Uterus (tissue), 4 donors: ENCODE measurements around the gene SOHLH1. TPM values are rescaled to one million over a fixed set of nuclear protein-coding genes. Genes with fewer than 3 reads are reported as not detected.

ENCODE experiments used
- DNase-seq, 2 donors: peaks; one replicate each; pipeline ENCODE4 v3.0.0-alpha.2; 2019 to 2020
- H3K27ac ChIP-seq, 2 donors: fragments of 200-600 bp; sonication (generic); 1 replicate in 1 of 2; 2 replicates in 1 of 2; pipeline ENCODE4 v1.5.1; 2016 to 2018
- H3K27me3 ChIP-seq, 2 donors: fragments of 200-600 bp; sonication (generic); one replicate each; pipeline ENCODE4 v1.5.1; 2018 to 2019; ENCODE audit warnings: control low read depth in 1 of 2
- H3K36me3 ChIP-seq, 2 donors: fragments of 200-600 bp; sonication (generic); one replicate each; pipeline ENCODE4 v1.5.1; 2019; ENCODE audit warnings: control low read depth in 1 of 2
- H3K4me1 ChIP-seq, 2 donors: fragments of 200-600 bp; sonication (generic); one replicate each; pipeline ENCODE4 v1.5.1; 2018 to 2019; ENCODE audit warnings: control low read depth in 1 of 2
- H3K4me3 ChIP-seq, 2 donors: fragments of 200-600 bp; sonication (generic); 1 replicate in 1 of 2; 2 replicates in 1 of 2; pipeline ENCODE4 v1.5.1; 2018 to 2019; ENCODE audit warnings: mild to moderate bottlenecking in 1 of 2
- H3K9me3 ChIP-seq, 2 donors: fragments of 200-600 bp; sonication (generic); one replicate each; pipeline ENCODE4 v1.5.1; 2019; ENCODE audit warnings: control low read depth in 1 of 2
- CTCF ChIP-seq, 4 experiments: fragments of 200-600 bp in 2 of 4; fragments of 450-650 bp in 2 of 4; sonication (generic) in 2 of 4; IDR thresholded peaks; one replicate each; pipeline ENCODE4 v1.5.1; 2016 to 2019; ENCODE audit warnings: antibody characterized with exemption in 4 of 4, mild to moderate bottlenecking in 2 of 4, moderate library complexity in 1 of 4
- POLR2A ChIP-seq, 2 donors: fragments of 450-650 bp; IDR thresholded peaks; one replicate each; pipeline ENCODE4 v1.6.1; 2016; ENCODE audit warnings: antibody characterized with exemption in 2 of 2, mild to moderate bottlenecking in 1 of 2, moderate library complexity in 1 of 2
- intact Hi-C: fragments of 100-400 bp; cut with DNase I; formaldehyde crosslinking; loops from one replicate; pipeline ENCODE4 v1.15.1; 2023; ENCODE audit warnings: low total_unique reads
- total RNA-seq, 4 donors: library from RNA; depleted of rRNA in 3 of 4; stranded (reverse); fragments of >200 nt in 3 of 4; gene quantifications; one replicate each; pipeline versions ENCODE4 v1.1.0 to v1.2.4, GENCODE V29; 2014 to 2023
- donor health status: DM: yes; HTN: yes; CAD: no.

The SOHLH1 gene
- total RNA-seq, 4 donors from 2014 or later: not detected

GRCh38 chr9:135667463-135668001, 31.7 kb downstream of the SOHLH1 start:
- intact Hi-C loops: no loop called here
- TF ChIP-seq CTCF (IDR thresholded peaks at IDR 0.05) (no peak), POLR2A (IDR thresholded peaks at IDR 0.05) (no peak)
- Histone ChIP-seq H3K27ac (no peak overlapping the region), H3K4me1 (no peaks in the 10 kb centered on the region), H3K36me3 (no peaks in the 10 kb centered on the region), H3K27me3 (no peaks in the 10 kb centered on the region), H3K9me3 (no peaks in the 10 kb centered on the region), H3K4me3 (no peak overlapping the region)
- no peak for DNase-seq

GRCh38 chr9:135666534-135667462, 32.5 kb downstream of the SOHLH1 start:
- DNase-seq: no peak
- TF ChIP-seq POLR2A (IDR thresholded peaks at IDR 0.05) (no peak), CTCF (IDR thresholded peaks at IDR 0.05) (no peak)
- Histone ChIP-seq H3K36me3 (no peaks in the 10 kb centered on the region), H3K4me3 (no peak overlapping the region), H3K4me1 (no peaks in the 10 kb centered on the region), H3K27me3 (no peaks in the 10 kb centered on the region), H3K9me3 (no peaks in the 10 kb centered on the region), H3K27ac (no peak overlapping the region)
- intact Hi-C loops: no loop called here

DNA sequence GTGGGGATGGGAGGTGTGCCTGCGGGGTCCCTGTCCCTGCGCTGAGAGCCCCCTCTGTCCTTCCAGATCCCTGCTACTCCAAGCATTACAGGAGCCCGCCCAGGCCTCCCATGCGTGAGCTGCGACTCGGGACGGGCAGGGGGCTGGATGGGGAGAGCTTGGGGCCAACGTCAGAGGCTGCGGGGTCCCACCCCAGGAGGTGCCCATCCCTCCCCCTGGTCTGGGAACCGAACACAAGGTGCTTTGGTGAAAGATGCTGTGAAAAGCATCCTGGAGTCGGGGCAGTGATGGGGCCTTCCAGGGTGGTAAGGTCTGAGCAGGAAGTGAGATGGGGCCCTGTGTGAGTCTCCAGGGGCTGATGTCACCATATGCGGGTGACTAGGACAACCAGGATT, 33.5 kb downstream of the SOHLH1 start:
- H3K36me3 ChIP-seq: no peaks in the 10 kb centered on the region
- no peaks in the 10 kb centered on the region for H3K4me1 ChIP-seq
- TF ChIP-seq POLR2A (IDR thresholded peaks at IDR 0.05): no peak
- H3K4me3 ChIP-seq: no peak overlapping the region
- no peak for DNase-seq
- no peak overlapping the region for H3K27ac ChIP-seq
- H3K9me3 ChIP-seq: no peaks in the 10 kb centered on the region
- no peaks in the 10 kb centered on the region for H3K27me3 ChIP-seq
- intact Hi-C loops: no loop called here

DNA sequence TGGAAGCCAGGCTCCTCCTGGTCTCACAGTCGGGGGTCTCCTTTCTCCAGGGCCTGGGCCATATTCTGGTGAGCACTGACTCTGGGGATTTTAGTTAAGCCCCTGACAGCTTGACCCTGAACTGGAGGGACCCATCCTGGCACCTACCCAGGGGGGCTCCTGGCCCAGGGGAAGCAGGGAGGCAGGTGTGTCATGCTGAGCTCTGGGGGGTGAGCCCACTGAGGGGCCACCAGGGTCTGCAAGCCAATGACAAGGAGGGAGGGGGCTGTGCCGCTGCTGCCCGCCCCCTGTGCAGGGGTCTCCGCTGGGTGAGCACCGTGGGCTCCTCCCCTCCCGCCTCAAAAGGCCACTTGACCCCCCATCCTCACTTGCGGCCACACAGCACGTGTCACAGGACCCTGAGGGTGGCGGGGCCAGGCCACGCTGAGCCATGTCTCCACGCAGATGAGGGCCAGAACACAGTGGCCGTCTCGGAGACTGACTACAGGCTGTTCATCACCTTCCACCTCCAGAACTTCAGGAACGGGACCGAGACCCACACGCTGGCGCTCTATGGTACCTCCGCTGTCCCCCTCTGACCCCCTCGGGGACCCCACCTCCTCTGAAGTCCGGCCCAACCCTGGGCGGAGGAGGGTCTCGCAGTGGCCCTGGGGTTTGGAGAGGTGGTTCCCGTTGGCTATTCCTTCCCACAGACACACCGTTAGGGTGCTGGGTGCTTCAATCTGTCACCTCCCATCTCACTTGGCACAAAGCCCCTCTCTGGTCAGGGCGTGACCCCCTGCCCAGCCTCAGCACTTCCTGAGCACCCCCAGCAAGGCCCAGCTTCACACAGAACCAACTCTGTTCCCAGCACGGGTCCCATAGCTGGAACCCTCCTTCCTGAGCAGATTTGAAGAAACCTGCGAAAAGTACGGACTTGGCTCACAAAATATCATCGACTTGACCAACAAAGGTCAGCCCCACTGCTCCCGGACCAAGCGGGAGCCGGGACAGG, 34.2 kb downstream of the SOHLH1 start:
- intact Hi-C loops: no loop called here
- no peaks in the 10 kb centered on the region for H3K27me3 ChIP-seq
- H3K27ac ChIP-seq: no peak overlapping the region
- H3K4me3 ChIP-seq: no peak overlapping the region
- H3K36me3 ChIP-seq: no peaks in the 10 kb centered on the region
- H3K4me1 ChIP-seq: no peaks in the 10 kb centered on the region
- TF ChIP-seq POLR2A (IDR thresholded peaks at IDR 0.05) (no peak), CTCF (IDR thresholded peaks at IDR 0.05) (no peak)
- no peak for DNase-seq
- no peaks in the 10 kb centered on the region for H3K9me3 ChIP-seq

GRCh38 chr9:135664266-135664665, 35.0 kb downstream of the SOHLH1 start:
- no peaks in the 10 kb centered on the region for H3K27me3 ChIP-seq
- no peaks in the 10 kb centered on the region for H3K36me3 ChIP-seq
- H3K27ac ChIP-seq: no peak overlapping the region
- no peak for TF ChIP-seq CTCF (IDR thresholded peaks at IDR 0.05)
- intact Hi-C loops: no loop called here
- H3K4me1 ChIP-seq: no peaks in the 10 kb centered on the region
- DNase-seq: no peak
- no peak overlapping the region for H3K4me3 ChIP-seq
- H3K9me3 ChIP-seq: no peaks in the 10 kb centered on the region
